Keratinocyte (primary cell): ENCODE data around the gene WARS2.

Experiments
- CTCF ChIP-seq, 3 experiments: IDR thresholded peaks in 1 of 3; conservative IDR thresholded peaks in 1 of 3; optimal IDR thresholded peaks in 1 of 3; 2 replicates in 2 of 3; 3 replicates in 1 of 3; pipeline versions ENCODE3 to v1.5.1; 2011; ENCODE audit warnings: low read length in 3 of 3, mild to moderate bottlenecking in 3 of 3, moderate library complexity in 2 of 3, control low read depth in 1 of 3, inconsistent platforms in 1 of 3; ENCODE audit not compliant: insufficient read depth in 2 of 3; ENCODE audit errors: extremely low read depth in 1 of 3
- EZH2 ChIP-seq: IDR thresholded peaks from one replicate; pipeline ENCODE4 v1.6.1; 2012; ENCODE audit warnings: inconsistent platforms, mild to moderate bottlenecking, low read length, moderate library complexity

- TF ChIP-seq CTCF (optimal IDR thresholded peaks at IDR 0.05 in 1 of 3, IDR thresholded peaks at IDR 0.05 in 1 of 3, conservative IDR thresholded peaks at IDR 0.05 in 1 of 3; ENCODE audit: extremely low read depth in 1 of 3, insufficient read depth in 2 of 3, low read length in 3 of 3): no peak
- TF ChIP-seq EZH2: no peak
Observed at GRCh38 chr1:119091618-119092017, 48.8 kb downstream of the WARS2 start.
